ENCODE results near the gene FOXC2.

DNA sequence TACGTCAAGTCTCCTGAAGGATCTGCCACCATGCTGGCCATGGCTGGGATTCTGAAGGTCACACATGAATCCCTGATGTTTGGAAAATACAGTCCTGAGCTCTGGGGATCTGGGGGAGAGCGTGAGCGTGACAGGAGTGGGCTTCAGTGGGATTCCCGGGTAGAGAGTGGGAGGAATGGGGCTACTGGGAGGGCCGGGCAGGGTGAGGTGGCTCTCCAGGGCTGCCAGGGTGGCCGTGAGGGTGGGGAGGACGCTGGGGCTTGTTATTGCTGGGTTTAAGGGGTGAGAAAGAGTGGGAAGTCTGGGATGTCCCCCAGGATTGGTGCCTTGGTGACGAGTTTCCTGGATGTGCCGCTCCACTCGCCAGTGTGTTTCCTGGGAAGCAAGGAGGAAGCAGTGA lies 43.0 kb downstream of the FOXC2 start:
- TF ChIP-seq, protein P1, sequence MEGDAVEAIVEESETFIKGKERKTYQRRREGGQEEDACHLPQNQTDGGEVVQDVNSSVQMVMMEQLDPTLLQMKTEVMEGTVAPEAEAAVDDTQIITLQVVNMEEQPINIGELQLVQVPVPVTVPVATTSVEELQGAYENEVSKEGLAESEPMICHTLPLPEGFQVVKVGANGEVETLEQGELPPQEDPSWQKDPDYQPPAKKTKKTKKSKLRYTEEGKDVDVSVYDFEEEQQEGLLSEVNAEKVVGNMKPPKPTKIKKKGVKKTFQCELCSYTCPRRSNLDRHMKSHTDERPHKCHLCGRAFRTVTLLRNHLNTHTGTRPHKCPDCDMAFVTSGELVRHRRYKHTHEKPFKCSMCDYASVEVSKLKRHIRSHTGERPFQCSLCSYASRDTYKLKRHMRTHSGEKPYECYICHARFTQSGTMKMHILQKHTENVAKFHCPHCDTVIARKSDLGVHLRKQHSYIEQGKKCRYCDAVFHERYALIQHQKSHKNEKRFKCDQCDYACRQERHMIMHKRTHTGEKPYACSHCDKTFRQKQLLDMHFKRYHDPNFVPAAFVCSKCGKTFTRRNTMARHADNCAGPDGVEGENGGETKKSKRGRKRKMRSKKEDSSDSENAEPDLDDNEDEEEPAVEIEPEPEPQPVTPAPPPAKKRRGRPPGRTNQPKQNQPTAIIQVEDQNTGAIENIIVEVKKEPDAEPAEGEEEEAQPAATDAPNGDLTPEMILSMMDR (conservative IDR thresholded peaks at IDR 0.05 in 1 of 2, IDR thresholded peaks at IDR 0.05 in 1 of 2; ENCODE audit: extremely low read depth in 1 of 2, insufficient read depth in 1 of 2, low read depth in 1 of 2, low read length in 2 of 2), result no peak
- no peak for TF ChIP-seq EZH2 (IDR thresholded peaks at IDR 0.05; ENCODE audit: borderline replicate concordance, low read length)
